Stimulated activated CD4-positive, alpha-beta T cell treated with anti-CD3 and anti-CD28 coated beads, TNF-alpha, amount 100 ng/mL, for 4 hours (primary cell): ENCODE results near the gene MICALL2.

Experiments
- DNase-seq, 3 experiments: peaks; one replicate each; pipeline ENCODE4 v3.0.0-alpha.2; 2020; ENCODE audit warnings: low read depth in 3 of 3

Gene MICALL2

GRCh38 chr7:1493129-1493528, 33.9 kb upstream of the MICALL2 start:
- no peak for DNase-seq

- DNase-seq = no peak
These were observed 33.4 kb upstream of the MICALL2 start for GRCh38 chr7:1492640-1493039.

- no peak for DNase-seq
These were observed 33.0 kb upstream of the MICALL2 start for GRCh38 chr7:1492221-1492620.

GRCh38 chr7:1490837-1491236, 31.6 kb upstream of the MICALL2 start:
- no peak for DNase-seq

GRCh38 chr7:1489336-1489735, 30.1 kb upstream of the MICALL2 start:
- no peak for DNase-seq

GRCh38 chr7:1488016-1488415, 28.7 kb upstream of the MICALL2 start:
- no peak for DNase-seq

GRCh38 chr7:1487466-1487865, 28.2 kb upstream of the MICALL2 start:
- DNase-seq = no peak

GRCh38 chr7:1486571-1486970, 27.3 kb upstream of the MICALL2 start:
- DNase-seq = no peak

GRCh38 chr7:1485156-1485555, 25.9 kb upstream of the MICALL2 start:
- DNase-seq = no peak

- no peak for DNase-seq
These were observed 25.3 kb upstream of the MICALL2 start for GRCh38 chr7:1484569-1484968.

GRCh38 chr7:1483536-1484505, 24.6 kb upstream of the MICALL2 start:
- no peak for DNase-seq

- DNase-seq = no peak
These were observed 23.8 kb upstream of the MICALL2 start for GRCh38 chr7:1483079-1483478.

GRCh38 chr7:1481300-1481699, 22.0 kb upstream of the MICALL2 start:
- no peak for DNase-seq

GRCh38 chr7:1480670-1481069, 21.4 kb upstream of the MICALL2 start:
- DNase-seq = no peak

- DNase-seq = no peak
These were observed 20.0 kb upstream of the MICALL2 start for GRCh38 chr7:1479287-1479686.

- DNase-seq = no peak
These were observed 19.2 kb upstream of the MICALL2 start for GRCh38 chr7:1478480-1478879.

- DNase-seq = no peak
These were observed 17.6 kb upstream of the MICALL2 start for GRCh38 chr7:1476859-1477258.

- DNase-seq = no peak
These were observed 16.7 kb upstream of the MICALL2 start for GRCh38 chr7:1475991-1476390.

GRCh38 chr7:1475393-1475792, 16.1 kb upstream of the MICALL2 start:
- no peak for DNase-seq

GRCh38 chr7:1474736-1475135, 15.5 kb upstream of the MICALL2 start:
- DNase-seq = no peak

GRCh38 chr7:1473864-1474512, 14.7 kb upstream of the MICALL2 start:
- DNase-seq = peak; percentile 67 to 79 (median 73)

- DNase-seq = no peak
These were observed 11.6 kb upstream of the MICALL2 start for GRCh38 chr7:1470901-1471300.

- no peak for DNase-seq
These were observed 9.5 kb upstream of the MICALL2 start for GRCh38 chr7:1468643-1469298.
